K562 (cell line): ENCODE measurements around the gene SCGB1A1. TPM values are rescaled to one million over a fixed set of nuclear protein-coding genes. Genes with fewer than 3 reads are reported as not detected.

Experiments
- CREM ChIP-seq: IDR thresholded peaks from 2 replicates; pipeline ENCODE4 v1.6.1; 2014; ENCODE audit warnings: antibody characterized with exemption, low read depth
- EP400 ChIP-seq: fragments of 450-650 bp; IDR thresholded peaks from 2 replicates; pipeline ENCODE4 v1.6.1; 2017; ENCODE audit warnings: antibody characterized with exemption, mild to moderate bottlenecking, moderate library complexity
- FOXJ2 ChIP-seq: fragments of 200-800 bp; sonication (Bioruptor generic); IDR thresholded peaks from 2 replicates; pipeline ENCODE4 v1.6.1; 2016; ENCODE audit warnings: missing genetic modification characterization, missing compliant biosample characterization
- FOXP1 ChIP-seq: sonication (generic); formaldehyde crosslinking; IDR thresholded peaks from 2 replicates; pipeline ENCODE4 v1.8.0; 2022; ENCODE audit warnings: mild to moderate bottlenecking, missing genetic modification reagents
- MECOM ChIP-seq: fragments of 250-450 bp; sonication (Bioruptor Pico); IDR thresholded peaks from 2 replicates; pipeline ENCODE4 v1.8.0; 2022; ENCODE audit warnings: inconsistent platforms
- NR4A1 ChIP-seq, 2 experiments: fragments of 250-450 bp in 1 of 2; fragments of 450-650 bp in 1 of 2; sonication (Bioruptor Pico) in 1 of 2; IDR thresholded peaks; 2 replicates each; pipeline versions ENCODE4 v1.4.0 to v1.6.1; 2016 to 2020; ENCODE audit warnings: mild to moderate bottlenecking in 2 of 2, missing compliant biosample characterization in 1 of 2, missing genetic modification characterization in 1 of 2, moderate library complexity in 1 of 2
- RBFOX2 ChIP-seq: fragments of 200-400 bp; formaldehyde crosslinking; IDR thresholded peaks from 2 replicates; pipeline ENCODE4 v1.6.1; 2017; ENCODE audit warnings: low read depth, mild to moderate bottlenecking, low read length, moderate library complexity
- SETDB1 ChIP-seq: IDR thresholded peaks from one replicate; pipeline ENCODE4 v1.6.1; 2012; ENCODE audit warnings: low read length, control low read depth, inconsistent platforms
- SREBF1 ChIP-seq: fragments of 150-350 bp; IDR thresholded peaks from 2 replicates; pipeline ENCODE4 v1.6.1; 2014; ENCODE audit warnings: antibody characterized with exemption, low read depth, low read length, borderline replicate concordance
- SUPT5H ChIP-seq: fragments of 450-650 bp; IDR thresholded peaks from 2 replicates; pipeline ENCODE4 v1.6.1; 2016
- TCFL5 ChIP-seq: fragments of 250-450 bp; sonication (Bioruptor Pico); conservative IDR thresholded peaks from 2 replicates; pipeline ENCODE4 v1.6.1; 2021; ENCODE audit warnings: mild to moderate bottlenecking, moderate library complexity, matching md5 sums
- TEAD4 ChIP-seq, 2 experiments: sonication (generic) in 1 of 2; formaldehyde crosslinking in 1 of 2; IDR thresholded peaks; 2 replicates each; pipeline versions ENCODE4 v1.6.1 to v1.8.0; 2012 to 2022; ENCODE audit warnings: borderline replicate concordance in 1 of 2, inconsistent platforms in 1 of 2, low read length in 1 of 2, mild to moderate bottlenecking in 1 of 2, missing genetic modification reagents in 1 of 2
- TSC22D4 ChIP-seq: fragments of 450-650 bp; IDR thresholded peaks from 2 replicates; pipeline ENCODE4 v1.6.1; 2016; ENCODE audit warnings: missing genetic modification characterization, missing biosample characterization, control low read depth
- XRCC3 ChIP-seq: fragments of 450-650 bp; IDR thresholded peaks from 2 replicates; pipeline ENCODE4 v1.6.1; 2017; ENCODE audit warnings: mild to moderate bottlenecking, moderate library complexity
- ZNF57 ChIP-seq: fragments of 450-650 bp; formaldehyde crosslinking; IDR thresholded peaks from 2 replicates; pipeline ENCODE4 v1.4.0; 2020; ENCODE audit warnings: mild to moderate bottlenecking, moderate library complexity
- polyA plus RNA-seq, 8 experiments: library from polyadenylated mRNA; depleted of rRNA in 4 of 8; stranded (reverse) in 5 of 8; unstranded in 3 of 8; fragments of >200 nt; fragmentation: Nextera tagmentation in 2 of 8; fragmentation: Illumina TruSeq in 1 of 8; extraction: Ambion mirVana in 2 of 8; extraction: Trizol in 1 of 8; gene quantifications; 2 replicates each; pipeline versions ENCODE4 v1.2.1 to v1.2.3, GENCODE V29; 2011 to 2014; ENCODE audit warnings: inconsistent platforms in 1 of 8, missing spikeins in 1 of 8
- total RNA-seq, 7 experiments: library from RNA; depleted of rRNA in 6 of 7; stranded (reverse); fragments of >200 nt in 6 of 7; fragmentation: Illumina TruSeq in 2 of 7; extraction: Trizol in 2 of 7; gene quantifications; 2 replicates each; pipeline versions ENCODE4 v1.2.1 to v1.2.3, GENCODE V29; 2011 to 2021; ENCODE audit warnings: low replicate concordance in 1 of 7
- TF ChIP-seq, protein P1 (sequence below): fragments of 450-650 bp; IDR thresholded peaks from 2 replicates; pipeline ENCODE4 v1.6.1; 2016; ENCODE audit warnings: antibody characterized with exemption
- TF ChIP-seq, protein P2 (sequence below), 2 experiments: fragments of 450-650 bp; IDR thresholded peaks; 2 replicates each; pipeline ENCODE4 v1.6.1; 2016
- TF ChIP-seq, protein P3 (sequence below): fragments of 450-650 bp; conservative IDR thresholded peaks from 2 replicates; pipeline ENCODE4 v1.6.1; 2016; ENCODE audit warnings: missing genetic modification characterization, low read depth, mild to moderate bottlenecking, missing compliant biosample characterization, moderate library complexity
- TF ChIP-seq, protein P4 (sequence below): fragments of 450-650 bp; IDR thresholded peaks from 2 replicates; pipeline ENCODE4 v1.6.1; 2017; ENCODE audit warnings: antibody characterized with exemption

SCGB1A1 gene
- total and polyA plus RNA-seq, 9 of the 15 experiments (the other 6 are each of a cell fraction or from before 2014, with no cell fraction given): 0.55 TPM; not detected in 8

DNA sequence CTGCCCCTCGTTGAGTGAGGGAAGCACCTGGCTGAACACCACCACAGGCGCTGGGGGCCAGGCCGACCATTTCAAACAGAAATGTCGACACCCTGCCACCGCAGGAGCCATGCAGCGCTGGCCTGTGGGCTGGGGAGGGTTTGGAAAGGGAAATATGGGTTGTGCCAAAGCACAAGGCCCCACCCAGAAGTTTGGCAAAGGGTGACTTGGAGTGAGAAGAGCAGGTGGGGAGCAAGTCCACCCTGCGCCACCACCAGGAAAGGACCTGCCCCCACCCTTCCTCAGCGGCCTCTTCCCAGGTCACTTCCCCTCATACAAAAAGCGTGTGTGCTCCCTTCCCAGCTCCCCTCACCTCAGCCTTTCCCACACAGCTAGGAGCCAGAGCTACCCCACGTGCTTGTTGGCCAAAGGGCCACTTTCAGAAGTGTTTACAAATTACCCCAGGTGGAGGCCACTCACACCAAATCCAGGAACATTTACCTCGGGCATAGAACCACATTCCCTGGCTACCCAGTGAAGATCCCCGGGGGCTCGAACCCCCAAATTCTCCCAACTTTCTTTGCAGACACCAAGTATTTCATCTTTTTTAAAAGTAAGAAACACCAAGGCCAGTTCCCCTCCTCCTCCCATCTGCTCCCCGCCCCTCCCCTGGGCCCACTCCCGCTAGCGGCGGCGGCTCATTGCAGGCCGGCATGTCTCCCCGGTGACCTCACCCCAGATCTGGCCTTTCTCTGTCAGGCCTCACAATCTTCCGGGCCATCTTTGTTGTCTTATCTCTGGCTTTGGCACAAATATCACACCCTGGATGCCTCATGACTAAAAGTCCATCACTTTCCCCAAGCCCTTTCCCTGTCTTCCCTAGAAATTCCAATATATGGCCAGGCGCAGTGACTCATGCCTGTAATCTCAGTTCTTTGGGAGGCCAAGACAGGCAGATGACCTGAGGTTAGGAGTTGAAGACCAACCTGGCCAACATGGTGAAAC lies 20.5 kb upstream of the SCGB1A1 start (continued):
- TF ChIP-seq FOXJ2 (tag) (peak; percentile 80), NR4A1 (CRISPR knock-in tag; IDR thresholded peaks at IDR 0.05) (no peak), NR4A1 (tag; IDR thresholded peaks at IDR 0.05) (peak; percentile 79; the same call in 1 of the 2 replicates), SETDB1 (no peak), EP400 (peak; percentile 39; the same call in 1 of the 2 replicates), TEAD4 (IDR thresholded peaks at IDR 0.05; ENCODE audit: low read length) (peak; percentile 39; the same call in 1 of the 2 replicates), TEAD4 (CRISPR knock-in tag; IDR thresholded peaks at IDR 0.05; ENCODE audit: borderline replicate concordance) (no peak), RBFOX2 (peak; percentile 26; the same call in 1 of the 2 replicates), XRCC3 (no peak), TCFL5 (no peak), ZNF57 (CRISPR knock-in tag) (no peak), SREBF1 (no peak), TSC22D4 (tag) (no peak), SUPT5H (no peak), MECOM (CRISPR knock-in tag) (peak; percentile 39; the same call in 1 of the 2 replicates), CREM (0 out of 2 replicates have a peak, but pooled peaks have one; percentile 45), FOXP1 (CRISPR knock-in tag) (no peak)
- TF ChIP-seq, protein P1, sequence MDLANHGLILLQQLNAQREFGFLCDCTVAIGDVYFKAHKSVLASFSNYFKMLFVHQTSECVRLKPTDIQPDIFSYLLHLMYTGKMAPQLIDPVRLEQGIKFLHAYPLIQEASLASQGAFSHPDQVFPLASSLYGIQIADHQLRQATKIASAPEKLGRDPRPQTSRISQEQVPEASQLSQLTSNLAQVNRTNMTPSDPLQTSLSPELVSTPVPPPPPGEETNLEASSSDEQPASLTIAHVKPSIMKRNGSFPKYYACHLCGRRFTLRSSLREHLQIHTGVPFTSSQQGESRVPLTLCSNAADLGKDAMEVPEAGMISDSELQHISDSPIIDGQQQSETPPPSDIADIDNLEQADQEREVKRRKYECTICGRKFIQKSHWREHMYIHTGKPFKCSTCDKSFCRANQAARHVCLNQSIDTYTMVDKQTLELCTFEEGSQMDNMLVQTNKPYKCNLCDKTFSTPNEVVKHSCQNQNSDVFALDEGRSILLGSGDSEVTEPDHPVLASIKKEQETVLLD: peak; percentile 50; the same call in 1 of the 2 replicates
- TF ChIP-seq, protein P2, sequence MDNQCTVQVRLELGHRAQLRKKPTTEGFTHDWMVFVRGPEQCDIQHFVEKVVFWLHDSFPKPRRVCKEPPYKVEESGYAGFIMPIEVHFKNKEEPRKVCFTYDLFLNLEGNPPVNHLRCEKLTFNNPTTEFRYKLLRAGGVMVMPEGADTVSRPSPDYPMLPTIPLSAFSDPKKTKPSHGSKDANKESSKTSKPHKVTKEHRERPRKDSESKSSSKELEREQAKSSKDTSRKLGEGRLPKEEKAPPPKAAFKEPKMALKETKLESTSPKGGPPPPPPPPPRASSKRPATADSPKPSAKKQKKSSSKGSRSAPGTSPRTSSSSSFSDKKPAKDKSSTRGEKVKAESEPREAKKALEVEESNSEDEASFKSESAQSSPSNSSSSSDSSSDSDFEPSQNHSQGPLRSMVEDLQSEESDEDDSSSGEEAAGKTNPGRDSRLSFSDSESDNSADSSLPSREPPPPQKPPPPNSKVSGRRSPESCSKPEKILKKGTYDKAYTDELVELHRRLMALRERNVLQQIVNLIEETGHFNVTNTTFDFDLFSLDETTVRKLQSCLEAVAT (IDR thresholded peaks at IDR 0.05): peak in 1 of 2 experiments; percentile 55; a peak in 1 of 4 replicates
- TF ChIP-seq, protein P3, sequence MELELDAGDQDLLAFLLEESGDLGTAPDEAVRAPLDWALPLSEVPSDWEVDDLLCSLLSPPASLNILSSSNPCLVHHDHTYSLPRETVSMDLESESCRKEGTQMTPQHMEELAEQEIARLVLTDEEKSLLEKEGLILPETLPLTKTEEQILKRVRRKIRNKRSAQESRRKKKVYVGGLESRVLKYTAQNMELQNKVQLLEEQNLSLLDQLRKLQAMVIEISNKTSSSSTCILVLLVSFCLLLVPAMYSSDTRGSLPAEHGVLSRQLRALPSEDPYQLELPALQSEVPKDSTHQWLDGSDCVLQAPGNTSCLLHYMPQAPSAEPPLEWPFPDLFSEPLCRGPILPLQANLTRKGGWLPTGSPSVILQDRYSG (tag): no peak
- TF ChIP-seq, protein P4, sequence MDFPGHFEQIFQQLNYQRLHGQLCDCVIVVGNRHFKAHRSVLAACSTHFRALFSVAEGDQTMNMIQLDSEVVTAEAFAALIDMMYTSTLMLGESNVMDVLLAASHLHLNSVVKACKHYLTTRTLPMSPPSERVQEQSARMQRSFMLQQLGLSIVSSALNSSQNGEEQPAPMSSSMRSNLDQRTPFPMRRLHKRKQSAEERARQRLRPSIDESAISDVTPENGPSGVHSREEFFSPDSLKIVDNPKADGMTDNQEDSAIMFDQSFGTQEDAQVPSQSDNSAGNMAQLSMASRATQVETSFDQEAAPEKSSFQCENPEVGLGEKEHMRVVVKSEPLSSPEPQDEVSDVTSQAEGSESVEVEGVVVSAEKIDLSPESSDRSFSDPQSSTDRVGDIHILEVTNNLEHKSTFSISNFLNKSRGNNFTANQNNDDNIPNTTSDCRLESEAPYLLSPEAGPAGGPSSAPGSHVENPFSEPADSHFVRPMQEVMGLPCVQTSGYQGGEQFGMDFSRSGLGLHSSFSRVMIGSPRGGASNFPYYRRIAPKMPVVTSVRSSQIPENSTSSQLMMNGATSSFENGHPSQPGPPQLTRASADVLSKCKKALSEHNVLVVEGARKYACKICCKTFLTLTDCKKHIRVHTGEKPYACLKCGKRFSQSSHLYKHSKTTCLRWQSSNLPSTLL: no peak
